ENCODE results near the gene ZPLD1. TPM values are rescaled to one million over a fixed set of nuclear protein-coding genes. Genes with fewer than 3 reads are reported as not detected.

ZPLD1 gene
- total and polyA plus RNA-seq, 10 of the 15 experiments (the other 5 are each of a cell fraction or from before 2014, with no cell fraction given), result not detected

DNA sequence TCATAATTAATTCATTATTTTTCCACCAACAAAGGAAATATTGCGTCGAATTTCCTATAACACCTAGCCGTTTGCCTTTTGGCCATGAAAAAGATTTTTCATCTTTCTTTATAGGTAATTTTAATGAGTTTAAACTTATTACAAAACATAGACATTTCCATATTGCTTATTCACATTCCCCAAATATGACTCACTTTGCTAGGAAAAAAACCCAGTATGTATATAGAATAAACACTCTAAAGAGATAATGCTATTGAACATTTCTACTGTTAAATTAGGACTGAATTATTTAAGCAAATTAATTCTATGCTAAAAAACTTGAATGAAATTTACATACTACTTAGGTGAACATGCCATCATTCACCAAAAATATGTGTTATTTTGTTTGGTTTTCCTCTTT is 16.2 kb downstream of the ZPLD1 start:
- intact Hi-C loops (cut with micrococcal nuclease; ENCODE audit: unreplicated experiment), result no loop called here

More for the DNA sequence above, 16.2 kb downstream of the ZPLD1 start:
- 25% methylated on average over 3 of the region's 3 CpGs for WGBS (ENCODE audit: insufficient coverage, insufficient replicate concordance, low lambda C conversion rate, missing lambda C conversion rate)
- H3K4me3 ChIP-seq, result no peak overlapping the region
- BruUV-seq (replicated peaks), result no TSS peak
- no peaks in the 10 kb centered on the region for H4K20me1 ChIP-seq (ENCODE audit: control insufficient read depth, insufficient read depth)
- TF ChIP-seq ZSCAN29 (IDR thresholded peaks at IDR 0.05) (no peak), RAD21 (IDR thresholded peaks at IDR 0.05; ENCODE audit: insufficient read depth, low read depth, low read length) (no peak), CHD2 (IDR thresholded peaks at IDR 0.05; ENCODE audit: borderline replicate concordance, low read depth, low read length) (no peak), SIN3A (IDR thresholded peaks at IDR 0.05; ENCODE audit: low read depth, low read length) (no peak), REST (IDR thresholded peaks at IDR 0.05; ENCODE audit: low read depth, low read length) (no peak), SRF (IDR thresholded peaks at IDR 0.05; ENCODE audit: low read depth in 2 of 2, low read length in 2 of 2) (no peak), ZZZ3 (IDR thresholded peaks at IDR 0.05; ENCODE audit: control insufficient read depth, insufficient read length, low read depth) (no peak), GATAD2B (conservative IDR thresholded peaks at IDR 0.05; ENCODE audit: low read depth) (no peak), MTA3 (IDR thresholded peaks at IDR 0.05; ENCODE audit: borderline replicate concordance, low read length) (no peak), RELA (IDR thresholded peaks at IDR 0.05; ENCODE audit: borderline replicate concordance, partially characterized antibody) (no peak), TCF3 (IDR thresholded peaks at IDR 0.05; ENCODE audit: borderline replicate concordance, insufficient read depth, low read depth, low read length) (no peak), NR2C2 (IDR thresholded peaks at IDR 0.05; ENCODE audit: borderline replicate concordance, control insufficient read depth, insufficient read length, low read depth) (no peak), SREBF2 (IDR thresholded peaks at IDR 0.05; ENCODE audit: low read length) (no peak), MYC (IDR thresholded peaks at IDR 0.05; ENCODE audit: insufficient read depth, insufficient read length, insufficient replicate concordance, low read length, severe bottlenecking) (no peak)
- TF ChIP-seq, protein P1, sequence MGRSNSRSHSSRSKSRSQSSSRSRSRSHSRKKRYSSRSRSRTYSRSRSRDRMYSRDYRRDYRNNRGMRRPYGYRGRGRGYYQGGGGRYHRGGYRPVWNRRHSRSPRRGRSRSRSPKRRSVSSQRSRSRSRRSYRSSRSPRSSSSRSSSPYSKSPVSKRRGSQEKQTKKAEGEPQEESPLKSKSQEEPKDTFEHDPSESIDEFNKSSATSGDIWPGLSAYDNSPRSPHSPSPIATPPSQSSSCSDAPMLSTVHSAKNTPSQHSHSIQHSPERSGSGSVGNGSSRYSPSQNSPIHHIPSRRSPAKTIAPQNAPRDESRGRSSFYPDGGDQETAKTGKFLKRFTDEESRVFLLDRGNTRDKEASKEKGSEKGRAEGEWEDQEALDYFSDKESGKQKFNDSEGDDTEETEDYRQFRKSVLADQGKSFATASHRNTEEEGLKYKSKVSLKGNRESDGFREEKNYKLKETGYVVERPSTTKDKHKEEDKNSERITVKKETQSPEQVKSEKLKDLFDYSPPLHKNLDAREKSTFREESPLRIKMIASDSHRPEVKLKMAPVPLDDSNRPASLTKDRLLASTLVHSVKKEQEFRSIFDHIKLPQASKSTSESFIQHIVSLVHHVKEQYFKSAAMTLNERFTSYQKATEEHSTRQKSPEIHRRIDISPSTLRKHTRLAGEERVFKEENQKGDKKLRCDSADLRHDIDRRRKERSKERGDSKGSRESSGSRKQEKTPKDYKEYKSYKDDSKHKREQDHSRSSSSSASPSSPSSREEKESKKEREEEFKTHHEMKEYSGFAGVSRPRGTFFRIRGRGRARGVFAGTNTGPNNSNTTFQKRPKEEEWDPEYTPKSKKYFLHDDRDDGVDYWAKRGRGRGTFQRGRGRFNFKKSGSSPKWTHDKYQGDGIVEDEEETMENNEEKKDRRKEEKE (IDR thresholded peaks at IDR 0.05), result no peak
- TF ChIP-seq, protein P2, sequence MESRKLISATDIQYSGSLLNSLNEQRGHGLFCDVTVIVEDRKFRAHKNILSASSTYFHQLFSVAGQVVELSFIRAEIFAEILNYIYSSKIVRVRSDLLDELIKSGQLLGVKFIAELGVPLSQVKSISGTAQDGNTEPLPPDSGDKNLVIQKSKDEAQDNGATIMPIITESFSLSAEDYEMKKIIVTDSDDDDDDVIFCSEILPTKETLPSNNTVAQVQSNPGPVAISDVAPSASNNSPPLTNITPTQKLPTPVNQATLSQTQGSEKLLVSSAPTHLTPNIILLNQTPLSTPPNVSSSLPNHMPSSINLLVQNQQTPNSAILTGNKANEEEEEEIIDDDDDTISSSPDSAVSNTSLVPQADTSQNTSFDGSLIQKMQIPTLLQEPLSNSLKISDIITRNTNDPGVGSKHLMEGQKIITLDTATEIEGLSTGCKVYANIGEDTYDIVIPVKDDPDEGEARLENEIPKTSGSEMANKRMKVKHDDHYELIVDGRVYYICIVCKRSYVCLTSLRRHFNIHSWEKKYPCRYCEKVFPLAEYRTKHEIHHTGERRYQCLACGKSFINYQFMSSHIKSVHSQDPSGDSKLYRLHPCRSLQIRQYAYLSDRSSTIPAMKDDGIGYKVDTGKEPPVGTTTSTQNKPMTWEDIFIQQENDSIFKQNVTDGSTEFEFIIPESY (IDR thresholded peaks at IDR 0.05), result no peak
- no peak overlapping the region for H3K4me2 ChIP-seq (ENCODE audit: control insufficient read depth, insufficient read depth)
- DNase-seq (ENCODE audit: low read depth, low spot score) (no peak), FAIRE-seq (no peak), ATAC-seq (no peak)
- H3K27me3 ChIP-seq (replicated peaks in 1 of 2; ENCODE audit: control insufficient read depth in 2 of 2, insufficient read depth in 2 of 2, low read length in 1 of 2), result no peaks in the 10 kb centered on the region
- no peaks in the 10 kb centered on the region for H3K4me1 ChIP-seq (ENCODE audit: control insufficient read depth, insufficient read depth, low read length)
- CTCF ChIA-PET, result no interaction called here
- H3K9me3 ChIP-seq (replicated peaks; ENCODE audit: control insufficient read depth, insufficient read depth, low read length), result no peaks in the 10 kb centered on the region
- SMC1A ChIA-PET (ENCODE audit: uncharacterized antibody, unreplicated experiment), result no interaction called here
- no peak overlapping the region for H3K27ac ChIP-seq (ENCODE audit: control insufficient read depth, insufficient read depth)
- no peak overlapping the region for H3K9ac ChIP-seq (ENCODE audit: control insufficient read depth, insufficient read depth, low read length)
- no peaks in the 10 kb centered on the region for H3K79me2 ChIP-seq (ENCODE audit: control insufficient read depth, insufficient read depth, low read length)
- RAD21 ChIA-PET (ENCODE audit: unreplicated experiment), result no interaction called here
- in situ Hi-C loops (cut with MboI), result no loop called here
- no peaks in the 10 kb centered on the region for H3K36me3 ChIP-seq (ENCODE audit: control insufficient read depth in 2 of 2, insufficient read depth in 2 of 2, low read length in 1 of 2)
- H2AFZ ChIP-seq (ENCODE audit: control insufficient read depth, low read depth, low read length), result no peak overlapping the region
- POLR2A ChIA-PET, result no interaction called here
